CMK (cell line): ENCODE measurements around the gene PTGDR2.

ENCODE experiments used
- DNase-seq: peaks from one replicate; pipeline ENCODE4 v3.0.0-alpha.2; 2010; ENCODE audit warnings: low read depth

PTGDR2 gene

GRCh38 chr11:60809691-60810090 lies 46.1 kb downstream of the PTGDR2 start:
- no peak for DNase-seq

GRCh38 chr11:60809249-60809648 lies 46.5 kb downstream of the PTGDR2 start:
- DNase-seq, result no peak

GRCh38 chr11:60803273-60803936 lies 52.3 kb downstream of the PTGDR2 start:
- no peak for DNase-seq

- DNase-seq, result no peak
Observed at GRCh38 chr11:60801194-60801593, 54.6 kb downstream of the PTGDR2 start.
